SK-N-DZ (cell line): Measurements from ENCODE around the gene DEFB121.

Source experiments
- DNase-seq: peaks from one replicate; pipeline ENCODE4 v3.0.0-alpha.2; 2015; ENCODE audit warnings: low spot score
- small RNA-seq, 2 experiments: library from RNA; depleted of rRNA; stranded (forward); fragments of <200 nt; gene quantifications; one replicate each; pipeline ENCODE3, GENCODE V24; 2014

The DEFB121 gene

DNA sequence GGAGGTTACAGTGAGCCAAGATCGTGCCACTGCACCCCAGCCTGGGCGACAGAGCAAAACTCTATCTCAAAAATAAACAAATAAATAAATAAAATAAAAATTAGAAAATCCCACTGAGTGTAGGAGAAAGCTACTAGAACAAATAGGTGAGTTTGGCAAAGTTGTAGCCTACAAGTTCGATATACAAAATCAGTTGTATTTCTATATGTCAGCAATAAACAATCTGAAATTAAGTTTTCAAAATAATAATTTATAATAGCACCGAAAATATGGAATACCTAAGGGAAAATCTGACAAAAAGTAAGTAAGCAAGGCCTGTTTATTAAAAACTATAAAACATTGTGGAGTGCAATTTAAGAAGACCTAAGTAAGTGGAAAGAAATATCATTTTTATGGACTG is 42.7 kb downstream of the DEFB121 start:
- no peak for DNase-seq

DNA sequence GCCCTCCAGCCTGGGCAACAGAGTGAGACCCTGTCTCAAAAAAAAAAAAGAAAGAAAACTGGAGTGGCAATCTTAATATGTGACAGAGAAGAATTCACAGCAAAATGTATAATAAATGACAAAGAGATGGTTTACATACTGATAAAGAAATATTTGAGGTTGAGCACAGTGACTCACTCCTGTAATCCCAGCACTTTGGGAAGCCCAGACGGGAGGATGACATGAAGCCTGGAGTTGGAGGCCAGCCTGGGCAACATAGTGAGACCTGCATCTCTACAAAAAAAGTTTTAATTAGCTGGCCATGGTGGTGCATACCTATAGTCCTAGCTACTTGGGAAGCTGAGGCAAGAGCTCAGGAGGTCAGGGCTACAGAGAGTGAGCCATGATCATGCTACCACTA is 50.0 kb downstream of the DEFB121 start:
- DNase-seq: no peak

Small RNAs within 50 kb of the gene (small RNA-seq; reads per million reads assigned to genes)
- gene DEFB117 (0 reads per million in 2 experiments), gene RF00561 (0 reads per million in 2 experiments), gene RNA5SP480 (0 reads per million in 2 experiments)
